Natural killer cell treated with Interleukin-12 subunit alpha and Interleukin-12 subunit beta and Interleukin-15 and Interleukin-18, amount 100 ng/mL, for 72 hours (primary cell): ENCODE data around the gene FHIT. TPM values are rescaled to one million over a fixed set of nuclear protein-coding genes. Genes with fewer than 3 reads are reported as not detected.
A peak's percentile ranks its signal among the peaks of the same experiment; 100 is the strongest.

Experiments used
- ATAC-seq, 2 donors: fragments of 150-1000 bp; cut with Tn5 transposase in 1 of 2; sonication (Bioruptor Pico), chemical (Tn5 transposase) in 1 of 2; 2 replicates each; pipeline ENCODE4 v1.10.0; 2021
- DNase-seq: peaks from one replicate; pipeline ENCODE4 v3.0.0; 2022; ENCODE audit warnings: low spot score
- H3K27ac Mint-ChIP-seq, 2 donors: 1 replicate in 1 of 2; 2 replicates in 1 of 2; pipeline ENCODE4 v1.8.0; 2022; ENCODE audit warnings: mixed read lengths in 2 of 2, mild to moderate bottlenecking in 1 of 2, moderate library complexity in 1 of 2
- H3K27me3 Mint-ChIP-seq, 2 donors: 1 replicate in 1 of 2; 2 replicates in 1 of 2; pipeline ENCODE4 v1.8.0; 2022; ENCODE audit warnings: mixed read lengths in 2 of 2
- H3K36me3 Mint-ChIP-seq: one replicate; pipeline ENCODE4 v1.8.0; 2022; ENCODE audit warnings: mixed read lengths
- H3K4me1 Mint-ChIP-seq, 2 donors: 1 replicate in 1 of 2; 2 replicates in 1 of 2; pipeline ENCODE4 v1.8.0; 2022; ENCODE audit warnings: low read depth in 2 of 2, mixed read lengths in 2 of 2, mild to moderate bottlenecking in 1 of 2
- H3K4me3 Mint-ChIP-seq: one replicate; pipeline ENCODE4 v1.8.0; 2022; ENCODE audit warnings: mixed read lengths
- H3K9me3 Mint-ChIP-seq: 2 replicates; pipeline ENCODE4 v1.8.0; 2022; ENCODE audit warnings: mixed read lengths
- total RNA-seq, 2 donors: library from RNA; stranded (reverse); gene quantifications; one replicate each; pipeline ENCODE4 v1.2.3, GENCODE V29; 2022

FHIT gene
- total RNA-seq, 2 donors from 2014 or later, result 2.4 to 3.0 TPM

GRCh38 chr3:60000311-60001105, 1250.7 kb downstream of the FHIT start:
- Mint-ChIP-seq H3K4me1 (peaks cover 0 to 8% of the 10 kb centered on the region in 2 donors), H3K27ac (peak overlapping the region in 1 of 2 donors; percentile 9), H3K9me3 (no peaks in the 10 kb centered on the region), H3K4me3 (no peak overlapping the region), H3K36me3 (no peaks in the 10 kb centered on the region), H3K27me3 (no peaks in the 10 kb centered on the region)
- DNase-seq (no peak), ATAC-seq (no peak)

- Mint-ChIP-seq H3K27ac (no peak overlapping the region), H3K27me3 (no peaks in the 10 kb centered on the region), H3K36me3 (no peaks in the 10 kb centered on the region), H3K4me1 (peaks cover 0 to 7% of the 10 kb centered on the region in 2 donors), H3K9me3 (no peaks in the 10 kb centered on the region), H3K4me3 (no peak overlapping the region)
- ATAC-seq (no peak), DNase-seq (no peak)
Observed at GRCh38 chr3:59998058-59998457, 1253.2 kb downstream of the FHIT start.

GRCh38 chr3:59997583-59997982, 1253.7 kb downstream of the FHIT start:
- no peak overlapping the region for H3K4me3 Mint-ChIP-seq
- H3K4me1 Mint-ChIP-seq, result peaks cover 0 to 10% of the 10 kb centered on the region in 2 donors
- no peaks in the 10 kb centered on the region for H3K27me3 Mint-ChIP-seq
- H3K9me3 Mint-ChIP-seq, result no peaks in the 10 kb centered on the region
- no peaks in the 10 kb centered on the region for H3K36me3 Mint-ChIP-seq
- H3K27ac Mint-ChIP-seq, result no peak overlapping the region
- no peak for ATAC-seq
- no peak for DNase-seq

GRCh38 chr3:59996056-59996455, 1255.2 kb downstream of the FHIT start:
- Mint-ChIP-seq H3K9me3 (no peaks in the 10 kb centered on the region), H3K27ac (no peak overlapping the region), H3K27me3 (no peaks in the 10 kb centered on the region), H3K36me3 (no peaks in the 10 kb centered on the region), H3K4me3 (no peak overlapping the region), H3K4me1 (peaks cover 0 to 15% of the 10 kb centered on the region in 2 donors)
- DNase-seq (no peak), ATAC-seq (no peak)

GRCh38 chr3:59995563-59995962, 1255.7 kb downstream of the FHIT start:
- no peaks in the 10 kb centered on the region for H3K9me3 Mint-ChIP-seq
- H3K4me3 Mint-ChIP-seq, result no peak overlapping the region
- no peaks in the 10 kb centered on the region for H3K36me3 Mint-ChIP-seq
- ATAC-seq (no peak), DNase-seq (no peak)
- peaks cover 0 to 15% of the 10 kb centered on the region in 2 donors for H3K4me1 Mint-ChIP-seq
- H3K27ac Mint-ChIP-seq, result no peak overlapping the region
- no peaks in the 10 kb centered on the region for H3K27me3 Mint-ChIP-seq

DNA sequence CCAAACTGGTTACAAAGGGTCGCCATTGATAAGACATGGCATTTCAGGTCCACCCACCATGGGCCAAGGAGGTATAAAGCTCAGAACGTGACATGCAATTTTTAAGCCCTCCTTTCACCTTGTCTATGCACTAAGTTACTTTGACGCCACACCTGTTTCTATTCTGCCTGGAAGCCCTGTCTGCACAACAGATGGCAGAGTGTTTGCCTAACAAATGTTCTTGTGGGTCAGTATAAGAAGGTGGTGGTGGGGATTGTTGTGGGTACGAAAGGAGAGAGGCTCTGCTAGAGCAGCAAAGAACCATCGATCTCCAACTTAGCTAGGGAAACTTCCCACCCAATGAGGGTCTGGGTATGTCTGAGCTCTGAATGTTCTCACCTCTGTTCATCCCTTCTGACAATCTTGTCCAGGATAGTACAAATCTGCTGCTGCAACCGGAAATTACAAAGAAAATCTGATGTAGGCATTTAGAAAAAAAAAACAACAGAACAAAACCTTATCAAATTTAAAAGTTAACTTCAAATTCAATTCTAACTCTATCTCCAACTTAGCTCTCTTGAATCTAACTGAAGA, 1256.4 kb downstream of the FHIT start:
- Mint-ChIP-seq H3K9me3 (no peaks in the 10 kb centered on the region), H3K27ac (peak overlapping the region in 1 of 2 donors; percentile 9), H3K36me3 (no peaks in the 10 kb centered on the region), H3K4me1 (peaks cover 0 to 15% of the 10 kb centered on the region in 2 donors), H3K4me3 (no peak overlapping the region), H3K27me3 (no peaks in the 10 kb centered on the region)
- DNase-seq, result no peak
- no peak for ATAC-seq

- H3K4me3 Mint-ChIP-seq, result no peak overlapping the region
- H3K27me3 Mint-ChIP-seq, result no peaks in the 10 kb centered on the region
- DNase-seq (no peak), ATAC-seq (no peak)
- H3K27ac Mint-ChIP-seq, result no peak overlapping the region
- H3K4me1 Mint-ChIP-seq, result peaks cover 0 to 18% of the 10 kb centered on the region in 2 donors
- H3K9me3 Mint-ChIP-seq, result no peaks in the 10 kb centered on the region
- no peaks in the 10 kb centered on the region for H3K36me3 Mint-ChIP-seq
Observed at GRCh38 chr3:59992578-59992977, 1258.7 kb downstream of the FHIT start.

GRCh38 chr3:59990915-59991314, 1260.3 kb downstream of the FHIT start:
- Mint-ChIP-seq H3K36me3 (no peaks in the 10 kb centered on the region), H3K9me3 (no peaks in the 10 kb centered on the region), H3K4me3 (no peak overlapping the region), H3K27me3 (no peaks in the 10 kb centered on the region), H3K4me1 (peaks cover under 1 to 17% of the 10 kb centered on the region in 2 donors), H3K27ac (no peak overlapping the region)
- DNase-seq (no peak), ATAC-seq (no peak)

DNA sequence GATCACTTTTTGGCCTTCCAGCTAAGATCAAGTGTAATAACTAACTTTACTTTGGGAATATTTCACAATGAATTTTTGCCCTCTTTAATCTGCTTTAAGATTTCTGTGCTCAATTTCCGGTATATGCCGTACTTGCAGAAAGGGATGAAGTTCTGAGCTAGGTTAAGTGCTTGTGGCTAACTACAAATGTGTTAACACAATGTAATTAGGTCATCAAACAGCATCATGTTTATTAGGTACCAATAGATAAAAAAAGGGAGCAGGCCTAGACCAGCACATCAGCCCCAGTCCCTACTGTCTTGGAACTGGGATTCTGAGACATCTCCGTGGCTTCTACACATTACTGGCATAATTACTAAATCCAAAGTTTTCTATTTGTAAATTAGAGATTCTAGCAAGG, 1268.7 kb downstream of the FHIT start:
- Mint-ChIP-seq H3K4me3 (no peak overlapping the region), H3K36me3 (no peaks in the 10 kb centered on the region), H3K9me3 (peaks cover 4% of the 10 kb centered on the region), H3K4me1 (peaks cover 11 to 37% of the 10 kb centered on the region in 2 donors), H3K27me3 (no peaks in the 10 kb centered on the region), H3K27ac (peak overlapping the region in 1 of 2 donors; percentile 65)
- no peak for DNase-seq
- no peak for ATAC-seq

DNA sequence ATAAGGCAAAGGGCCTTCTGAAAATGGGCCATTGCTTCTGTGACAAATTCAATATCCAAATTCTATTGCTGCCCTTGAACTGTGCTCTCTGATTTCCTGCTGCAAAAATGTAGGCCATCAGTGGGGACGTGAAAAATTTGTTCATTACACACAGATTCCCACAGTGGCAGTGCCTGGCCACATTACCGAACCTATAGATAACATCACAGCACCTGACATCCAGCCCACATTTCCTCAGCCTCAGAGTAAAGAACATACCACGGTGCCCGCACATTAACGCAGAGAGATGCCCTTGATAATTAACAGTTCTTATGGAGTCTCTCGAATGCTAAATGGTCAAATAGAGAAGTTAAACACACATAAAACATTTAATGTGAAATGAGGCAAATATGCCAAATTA, 1269.9 kb downstream of the FHIT start:
- H3K9me3 Mint-ChIP-seq, result peaks cover 4% of the 10 kb centered on the region
- DNase-seq (no peak), ATAC-seq (no peak)
- peaks cover 11 to 37% of the 10 kb centered on the region in 2 donors for H3K4me1 Mint-ChIP-seq
- H3K36me3 Mint-ChIP-seq, result no peaks in the 10 kb centered on the region
- H3K27me3 Mint-ChIP-seq, result no peaks in the 10 kb centered on the region
- H3K4me3 Mint-ChIP-seq, result no peak overlapping the region
- peak overlapping the region in 1 of 2 donors; percentile 65 for H3K27ac Mint-ChIP-seq

DNA sequence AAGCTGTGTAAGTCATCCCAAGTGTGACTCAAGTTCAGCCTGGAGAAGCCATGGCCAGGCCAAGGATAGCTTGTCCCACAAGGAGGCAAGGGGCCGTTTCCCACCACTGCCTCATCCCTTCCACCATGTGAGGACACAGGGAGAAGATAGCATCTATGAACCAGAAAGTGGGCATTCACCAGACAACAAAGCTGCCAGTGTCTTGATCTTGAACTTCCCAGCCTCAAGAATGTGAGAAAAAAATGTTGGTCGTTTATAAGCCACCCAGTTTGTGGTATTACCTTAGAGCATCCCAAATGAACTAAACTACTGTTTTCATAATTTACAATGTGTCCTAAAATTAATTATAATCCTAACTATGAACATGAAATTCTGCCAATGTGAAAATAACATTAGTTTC, 1270.7 kb downstream of the FHIT start:
- Mint-ChIP-seq H3K4me1 (peaks cover 6 to 33% of the 10 kb centered on the region in 2 donors), H3K27ac (peak overlapping the region in 1 of 2 donors; percentile 65), H3K36me3 (no peaks in the 10 kb centered on the region), H3K27me3 (no peaks in the 10 kb centered on the region), H3K4me3 (no peak overlapping the region), H3K9me3 (peaks cover 4% of the 10 kb centered on the region)
- ATAC-seq (no peak), DNase-seq (no peak)

DNA sequence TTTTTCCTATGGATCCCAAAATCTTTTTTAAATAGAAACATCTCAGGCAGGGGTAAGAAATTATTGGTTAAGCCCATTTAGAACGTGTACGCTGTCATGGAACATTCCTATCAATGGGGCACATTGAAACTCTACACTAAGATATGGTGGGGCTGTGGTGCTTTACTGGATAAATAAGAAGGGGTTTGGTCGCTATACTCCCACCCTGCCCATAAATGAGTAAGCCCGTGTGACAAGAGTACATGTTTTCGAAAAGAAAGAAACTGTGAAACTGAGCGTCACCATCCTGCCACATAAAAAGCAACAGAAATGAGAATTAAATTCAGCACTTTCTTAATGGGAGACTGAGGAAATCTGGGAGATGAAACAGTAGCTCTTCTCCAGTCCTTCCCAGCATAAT, 1271.7 kb downstream of the FHIT start:
- H3K27ac Mint-ChIP-seq, result peak overlapping the region in 1 of 2 donors; percentile 65
- no peak overlapping the region for H3K4me3 Mint-ChIP-seq
- no peak for DNase-seq

GRCh38 chr3:59978979-59979378, 1272.3 kb downstream of the FHIT start:
- no peaks in the 10 kb centered on the region for H3K27me3 Mint-ChIP-seq
- H3K27ac Mint-ChIP-seq, result peak overlapping the region in 1 of 2 donors; percentile 65
- peaks cover 4% of the 10 kb centered on the region for H3K9me3 Mint-ChIP-seq
- no peak for DNase-seq
- H3K36me3 Mint-ChIP-seq, result no peaks in the 10 kb centered on the region
- ATAC-seq, result peak in 1 of 2 donors; percentile 48
- H3K4me1 Mint-ChIP-seq, result peaks cover 5 to 30% of the 10 kb centered on the region in 2 donors
- no peak overlapping the region for H3K4me3 Mint-ChIP-seq

More for the DNA sequence above, 1271.7 kb downstream of the FHIT start:
- no peaks in the 10 kb centered on the region for H3K27me3 Mint-ChIP-seq
- no peaks in the 10 kb centered on the region for H3K36me3 Mint-ChIP-seq
- no peak for ATAC-seq
- peaks cover 4% of the 10 kb centered on the region for H3K9me3 Mint-ChIP-seq
- H3K4me1 Mint-ChIP-seq, result peaks cover 5 to 32% of the 10 kb centered on the region in 2 donors

- no peaks in the 10 kb centered on the region for H3K4me1 Mint-ChIP-seq
- no peak overlapping the region for H3K27ac Mint-ChIP-seq
- no peak overlapping the region for H3K4me3 Mint-ChIP-seq
- peaks cover 6% of the 10 kb centered on the region for H3K36me3 Mint-ChIP-seq
- H3K27me3 Mint-ChIP-seq, result no peaks in the 10 kb centered on the region
- peaks cover 7% of the 10 kb centered on the region for H3K9me3 Mint-ChIP-seq
- no peak for DNase-seq
- no peak for ATAC-seq
Observed at GRCh38 chr3:59970796-59971195, 1280.5 kb downstream of the FHIT start.
